Skeletal muscle tissue (tissue), 4 donors: ENCODE results near the gene FAM25G. TPM values are rescaled to one million over a fixed set of nuclear protein-coding genes. Genes with fewer than 3 reads are reported as not detected.
"Not testable (repeated sequence)": the region's sequence is repeated elsewhere in the genome, so short reads cannot be mapped to it uniquely, and the experiment has no call there.

ENCODE experiments used
- H3K27ac ChIP-seq: one replicate; pipeline ENCODE4 v1.7.0; 2013; ENCODE audit warnings: mild to moderate bottlenecking, low read depth, low read length, inconsistent platforms
- H3K27me3 ChIP-seq, 3 donors: one replicate each; pipeline ENCODE4 v1.7.0; 2013; ENCODE audit warnings: low read length in 3 of 3; ENCODE audit not compliant: control insufficient read depth in 3 of 3, insufficient read depth in 3 of 3
- H3K36me3 ChIP-seq, 3 donors: one replicate each; pipeline ENCODE4 v1.7.0; 2013; ENCODE audit warnings: low read length in 3 of 3; ENCODE audit not compliant: control insufficient read depth in 3 of 3, insufficient read depth in 3 of 3
- H3K4me1 ChIP-seq, 3 donors: one replicate each; pipeline ENCODE4 v1.7.0; 2013; ENCODE audit warnings: low read length in 3 of 3, mild to moderate bottlenecking in 3 of 3; ENCODE audit not compliant: control insufficient read depth in 3 of 3, insufficient read depth in 3 of 3
- H3K4me3 ChIP-seq, 3 donors: one replicate each; pipeline ENCODE4 v1.7.0; 2013; ENCODE audit warnings: low read length in 3 of 3
- H3K9ac ChIP-seq, 3 donors: one replicate each; pipeline ENCODE4 v1.7.0; 2013; ENCODE audit warnings: low read length in 3 of 3, mild to moderate bottlenecking in 3 of 3, moderate library complexity in 2 of 3, low read depth in 1 of 3
- H3K9me3 ChIP-seq, 3 donors: one replicate each; pipeline ENCODE4 v1.7.0; 2013; ENCODE audit warnings: low read length in 3 of 3; ENCODE audit not compliant: control insufficient read depth in 3 of 3
- total RNA-seq: library from RNA; depleted of rRNA; stranded (reverse); fragments of >200 nt; gene quantifications from one replicate; pipeline ENCODE4 v1.2.3, GENCODE V29; 2014
- donor health status: Osteomylitis.

Gene FAM25G
- total RNA-seq, 1 donor from 2014 or later: not detected

DNA sequence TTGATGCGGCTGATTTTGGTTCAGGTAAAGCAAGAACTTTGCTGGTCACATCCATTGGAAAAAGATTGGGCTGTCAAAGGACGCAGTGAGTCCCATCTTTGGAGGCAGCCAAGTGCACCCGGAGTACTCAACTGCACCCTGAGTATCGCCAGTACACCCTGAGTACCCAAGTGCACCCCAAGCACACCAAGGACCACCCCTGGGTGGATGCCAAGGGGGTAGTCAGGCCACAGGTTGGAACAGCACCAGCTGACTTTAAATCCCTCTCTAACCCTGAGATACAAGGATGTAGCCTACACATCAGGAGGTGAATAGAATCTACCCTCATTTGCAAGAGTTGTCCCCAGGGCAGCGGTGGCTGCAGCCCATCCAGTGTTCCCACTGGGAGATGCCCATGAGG is 24.0 kb downstream of the FAM25G start:
- not testable (repeated sequence) for H3K4me1 ChIP-seq, H3K27ac ChIP-seq, H3K27me3 ChIP-seq, H3K36me3 ChIP-seq, H3K4me3 ChIP-seq, H3K9me3 ChIP-seq, H3K9ac ChIP-seq

- not testable (repeated sequence) for H3K4me1 ChIP-seq, H3K27ac ChIP-seq, H3K4me3 ChIP-seq, H3K9ac ChIP-seq, H3K36me3 ChIP-seq, H3K9me3 ChIP-seq, H3K27me3 ChIP-seq
Observed at GRCh38 chr10:47465216-47465917, 26.1 kb downstream of the FAM25G start.

GRCh38 chr10:47462577-47463358 is 28.7 kb downstream of the FAM25G start:
- not testable (repeated sequence) for H3K27me3 ChIP-seq, H3K4me1 ChIP-seq, H3K9ac ChIP-seq, H3K36me3 ChIP-seq, H3K27ac ChIP-seq, H3K4me3 ChIP-seq, H3K9me3 ChIP-seq

- H3K27me3 ChIP-seq, H3K4me1 ChIP-seq, H3K36me3 ChIP-seq, H3K27ac ChIP-seq, H3K4me3 ChIP-seq, H3K9me3 ChIP-seq: not testable (repeated sequence)
- H3K9ac ChIP-seq: peak overlapping the region in 1 of 3 donors; percentile 54
Observed at GRCh38 chr10:47461261-47461687, 30.2 kb downstream of the FAM25G start.

DNA sequence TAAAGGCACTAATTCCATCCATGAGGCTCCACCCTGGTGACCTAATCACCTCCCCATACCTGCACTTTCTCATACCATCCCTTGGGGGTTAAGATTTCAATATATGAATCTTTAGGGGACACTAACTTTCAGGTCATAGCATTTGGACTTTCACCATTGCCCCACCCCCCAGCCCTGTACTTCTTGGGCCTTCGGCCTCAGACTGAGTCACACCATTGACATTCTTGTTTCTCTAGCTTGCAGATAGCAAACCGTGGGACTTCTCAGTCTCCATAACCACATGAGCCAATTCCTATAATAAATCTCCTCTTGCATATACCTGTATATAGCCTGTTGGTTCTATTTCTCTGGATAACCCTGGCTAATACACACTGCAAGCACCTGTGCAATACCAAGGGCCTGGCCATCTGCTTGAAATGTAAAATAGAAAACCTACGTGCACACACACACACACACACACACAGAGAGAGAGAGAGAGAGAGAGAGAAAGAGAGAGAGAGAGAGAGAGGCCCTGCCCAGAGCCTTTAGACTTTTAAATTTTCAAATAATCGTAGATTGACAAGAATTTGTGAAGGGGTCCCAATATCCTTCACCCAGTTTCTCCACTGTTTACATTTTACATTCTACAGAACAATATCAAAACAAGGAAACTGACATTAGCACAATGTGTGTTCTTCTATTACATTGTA is 32.9 kb downstream of the FAM25G start:
- Histone ChIP-seq H3K4me1 (no peaks in the 10 kb centered on the region), H3K4me3 (no peak overlapping the region), H3K27ac (no peak overlapping the region), H3K9ac (no peak overlapping the region), H3K36me3 (no peaks in the 10 kb centered on the region), H3K9me3 (no peaks in the 10 kb centered on the region), H3K27me3 (peaks cover 0 to 3% (median 0%) of the 10 kb centered on the region in 3 donors)

- H3K27me3 ChIP-seq: peaks cover 0 to 6% (median 2%) of the 10 kb centered on the region in 3 donors
- no peak overlapping the region for H3K4me3 ChIP-seq
- no peaks in the 10 kb centered on the region for H3K9me3 ChIP-seq
- no peaks in the 10 kb centered on the region for H3K4me1 ChIP-seq
- no peak overlapping the region for H3K27ac ChIP-seq
- no peaks in the 10 kb centered on the region for H3K36me3 ChIP-seq
- no peak overlapping the region for H3K9ac ChIP-seq
Observed at GRCh38 chr10:47457826-47458225, 33.7 kb downstream of the FAM25G start.

DNA sequence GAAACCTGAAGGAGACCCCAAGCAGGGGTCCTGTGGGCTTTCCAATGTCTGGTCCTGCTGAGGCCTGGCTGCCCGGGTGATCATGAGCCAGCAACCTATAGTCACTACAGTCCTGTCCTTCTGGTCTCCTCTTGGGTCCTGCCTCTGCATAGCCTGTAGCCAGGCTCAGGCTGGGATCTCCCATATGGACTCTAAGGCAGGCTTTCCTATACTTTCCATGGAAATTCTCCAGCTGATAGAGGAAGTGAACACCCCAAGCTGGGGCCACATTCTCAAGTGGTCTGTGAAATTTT is 34.0 kb downstream of the FAM25G start:
- no peaks in the 10 kb centered on the region for H3K9me3 ChIP-seq
- no peak overlapping the region for H3K9ac ChIP-seq

GRCh38 chr10:47456794-47457527 is 34.5 kb downstream of the FAM25G start:
- no peaks in the 10 kb centered on the region for H3K9me3 ChIP-seq
- H3K9ac ChIP-seq: no peak overlapping the region
- no peaks in the 10 kb centered on the region for H3K4me1 ChIP-seq
- no peaks in the 10 kb centered on the region for H3K36me3 ChIP-seq
- peaks cover 0 to 6% (median 3%) of the 10 kb centered on the region in 3 donors for H3K27me3 ChIP-seq
- H3K27ac ChIP-seq: no peak overlapping the region
- H3K4me3 ChIP-seq: no peak overlapping the region

More for the DNA sequence above, 34.0 kb downstream of the FAM25G start:
- no peaks in the 10 kb centered on the region for H3K4me1 ChIP-seq
- H3K4me3 ChIP-seq: no peak overlapping the region
- H3K36me3 ChIP-seq: no peaks in the 10 kb centered on the region
- peaks cover 0 to 6% (median 3%) of the 10 kb centered on the region in 3 donors for H3K27me3 ChIP-seq
- no peak overlapping the region for H3K27ac ChIP-seq

DNA sequence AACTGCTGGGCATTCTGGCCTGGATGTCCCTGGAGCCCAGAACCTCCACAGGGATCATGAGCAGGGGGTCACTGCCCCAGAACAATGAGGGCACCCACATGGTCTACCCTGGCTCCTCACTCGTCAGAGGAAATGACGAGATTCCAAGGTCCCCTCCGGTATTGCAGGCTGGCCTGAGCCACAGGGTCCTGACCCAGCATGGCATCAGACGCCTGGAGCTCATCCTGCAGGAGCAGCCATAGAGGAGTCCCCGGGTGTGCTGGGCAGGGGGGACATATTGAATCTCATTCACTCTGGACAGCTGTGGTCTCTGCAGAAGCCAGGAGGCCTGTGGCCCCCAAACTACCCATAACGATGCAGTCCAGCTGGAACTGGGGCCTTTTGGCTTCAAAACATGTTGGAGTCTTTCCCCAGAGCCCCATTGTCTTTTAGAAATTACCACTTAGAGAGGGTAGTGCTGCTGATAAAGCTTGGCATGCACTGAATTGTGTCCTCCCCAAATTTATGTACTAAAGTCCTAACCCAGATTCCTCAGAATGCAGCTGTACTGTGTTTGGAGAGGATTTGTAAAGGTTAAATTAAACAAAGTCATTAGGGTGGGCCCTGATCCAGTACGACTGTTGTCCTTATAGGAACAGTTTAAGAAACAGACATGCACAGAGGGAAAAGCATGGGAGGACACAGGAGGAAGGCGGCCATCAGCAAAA is 35.3 kb downstream of the FAM25G start:
- Histone ChIP-seq H3K4me3 (no peak overlapping the region), H3K27ac (no peak overlapping the region), H3K9me3 (no peaks in the 10 kb centered on the region), H3K4me1 (no peaks in the 10 kb centered on the region), H3K9ac (no peak overlapping the region), H3K36me3 (no peaks in the 10 kb centered on the region), H3K27me3 (peaks cover 0 to 6% (median 3%) of the 10 kb centered on the region in 3 donors)
